GM18951 (cell line): ENCODE results near the gene ACVR1B.

ENCODE experiments used
- POLR2A ChIP-seq: IDR thresholded peaks from 4 replicates; pipeline ENCODE4 v1.6.1; 2011; ENCODE audit warnings: mild to moderate bottlenecking; ENCODE audit not compliant: insufficient read length, insufficient read depth; ENCODE audit errors: extremely low read depth
- in situ Hi-C: fragments of 300-500 bp; cut with MboI; formaldehyde crosslinking; loops from one replicate; pipeline ENCODE4 v1.12.0; 2022; ENCODE audit warnings: low sequenced_read_pairs, mixed read lengths, inconsistent platforms; ENCODE audit not compliant: unreplicated experiment

ACVR1B gene

DNA sequence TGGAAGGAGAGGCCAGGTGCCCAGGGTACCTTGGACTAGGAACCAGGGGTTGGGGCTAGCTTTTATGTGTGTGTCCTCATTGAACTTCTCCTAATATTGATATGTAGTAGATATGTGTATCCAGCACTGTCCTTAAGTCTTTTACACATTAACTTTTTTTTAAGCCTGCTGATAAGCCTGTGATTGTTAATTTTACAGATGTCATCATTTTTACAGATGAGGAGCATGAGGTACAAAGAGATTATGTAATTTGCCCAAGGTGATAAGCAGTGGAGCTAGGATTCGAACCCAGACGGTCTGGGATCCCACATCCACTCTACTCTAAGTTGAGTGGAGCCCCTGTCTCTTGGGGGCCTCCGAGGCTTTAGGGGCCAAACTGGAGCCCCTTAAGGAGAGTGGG is 89.5 kb downstream of the ACVR1B start:
- no peak for TF ChIP-seq POLR2A
- in situ Hi-C loops, result no loop called here

DNA sequence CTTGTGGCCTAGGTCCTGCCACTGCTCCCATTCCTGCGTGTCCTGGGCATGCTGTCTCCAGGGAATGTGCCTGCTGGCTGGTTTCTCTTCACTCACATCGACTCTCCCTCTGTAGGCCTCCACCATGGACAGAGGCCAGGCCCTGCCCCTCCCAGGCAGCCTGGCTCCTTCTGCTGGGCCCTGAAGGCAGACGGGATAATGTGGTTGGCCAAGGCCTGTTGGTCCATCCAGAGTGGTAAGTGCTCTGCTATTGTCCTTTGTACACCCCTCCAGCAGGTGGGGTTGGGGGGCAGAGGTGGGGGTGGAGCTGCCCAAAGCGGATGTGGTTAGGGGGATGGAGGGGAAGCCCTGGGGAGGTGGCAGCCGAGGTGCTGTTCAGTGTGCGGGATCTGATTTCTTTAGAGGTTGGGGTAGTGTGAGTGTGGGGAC is 90.2 kb downstream of the ACVR1B start:
- in situ Hi-C loops, result no loop called here

GRCh38 chr12:52042706-52043385 is 91.3 kb downstream of the ACVR1B start:
- in situ Hi-C loops, result no loop called here
- no peak for TF ChIP-seq POLR2A

More for the DNA sequence above, 90.2 kb downstream of the ACVR1B start:
- TF ChIP-seq POLR2A, result no peak

- in situ Hi-C loops, result no loop called here
- no peak for TF ChIP-seq POLR2A
Measured at GRCh38 chr12:52043386-52044212, 92.1 kb downstream of the ACVR1B start.

- TF ChIP-seq POLR2A, result no peak
- in situ Hi-C loops, result no loop called here
Measured at GRCh38 chr12:52044292-52044983, 92.9 kb downstream of the ACVR1B start.

DNA sequence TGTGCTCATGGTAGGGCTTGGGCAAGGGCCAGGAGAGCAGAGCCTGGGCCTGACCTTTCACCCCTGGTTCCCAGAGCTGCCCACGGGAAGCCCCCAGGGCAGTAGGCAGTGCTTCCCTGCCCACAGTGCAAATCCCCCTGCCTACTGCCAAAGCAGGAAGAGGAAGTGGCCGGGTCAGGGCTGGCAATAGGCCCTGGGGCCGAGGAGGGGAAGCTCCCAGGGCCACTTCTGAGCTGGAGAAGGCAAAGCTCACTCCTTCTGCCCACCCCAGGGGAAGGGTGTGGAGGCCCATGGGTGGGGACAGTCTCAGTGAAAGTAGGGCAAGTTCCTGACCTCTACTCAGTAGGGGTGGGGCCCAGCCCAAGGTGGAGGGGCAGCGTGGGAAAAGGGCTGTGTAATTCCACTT is 94.3 kb downstream of the ACVR1B start:
- in situ Hi-C loops, result no loop called here
- TF ChIP-seq POLR2A, result no peak
